HG02571 (cell line): Measurements from ENCODE around the gene CDHR5.

Source experiments
- ATAC-seq: cut with Tn5 transposase; IDR thresholded peaks from one replicate; pipeline ENCODE4 v1.9.1; 2021; ENCODE audit warnings: mild to moderate bottlenecking, moderate library complexity; ENCODE audit not compliant: unreplicated experiment

Gene CDHR5

DNA sequence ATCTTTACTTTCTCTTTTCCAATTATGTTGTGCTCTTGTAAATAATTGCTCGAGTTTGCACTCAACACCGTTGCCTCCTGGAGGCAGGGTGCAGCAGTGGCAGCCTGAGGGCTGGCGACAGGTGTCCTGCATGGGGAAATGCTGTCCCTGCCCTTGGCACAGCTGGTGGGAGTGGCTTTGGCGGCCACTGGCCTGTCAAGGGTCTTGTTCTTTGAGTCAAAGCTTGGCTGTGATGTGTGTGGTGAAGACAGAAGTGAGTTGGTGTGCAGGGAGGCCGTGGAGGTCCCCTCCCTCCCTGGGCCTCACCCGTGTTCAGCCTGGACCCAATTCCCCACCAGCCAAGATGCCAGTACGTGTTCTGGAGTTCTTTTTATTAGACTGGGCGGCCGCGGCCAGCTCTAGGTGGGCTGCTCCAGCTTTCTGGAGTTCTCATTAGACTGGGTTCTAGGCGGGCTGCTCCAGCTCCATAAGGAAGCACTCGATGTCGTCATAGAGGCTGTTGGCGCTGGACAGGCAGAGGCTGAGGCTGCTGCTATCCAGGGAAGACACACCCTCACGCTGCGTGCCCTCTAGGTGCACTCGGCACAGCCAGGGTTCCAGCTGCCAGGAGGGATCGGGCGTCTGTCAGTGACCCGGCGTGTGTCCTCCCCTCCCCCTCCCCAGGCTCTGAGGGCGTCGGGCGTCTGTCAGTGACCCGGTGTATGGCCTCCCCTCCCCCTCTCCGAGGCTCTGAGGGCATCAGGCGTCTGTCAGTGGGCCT, 12.4 kb downstream of the CDHR5 start:
- no peak for ATAC-seq

DNA sequence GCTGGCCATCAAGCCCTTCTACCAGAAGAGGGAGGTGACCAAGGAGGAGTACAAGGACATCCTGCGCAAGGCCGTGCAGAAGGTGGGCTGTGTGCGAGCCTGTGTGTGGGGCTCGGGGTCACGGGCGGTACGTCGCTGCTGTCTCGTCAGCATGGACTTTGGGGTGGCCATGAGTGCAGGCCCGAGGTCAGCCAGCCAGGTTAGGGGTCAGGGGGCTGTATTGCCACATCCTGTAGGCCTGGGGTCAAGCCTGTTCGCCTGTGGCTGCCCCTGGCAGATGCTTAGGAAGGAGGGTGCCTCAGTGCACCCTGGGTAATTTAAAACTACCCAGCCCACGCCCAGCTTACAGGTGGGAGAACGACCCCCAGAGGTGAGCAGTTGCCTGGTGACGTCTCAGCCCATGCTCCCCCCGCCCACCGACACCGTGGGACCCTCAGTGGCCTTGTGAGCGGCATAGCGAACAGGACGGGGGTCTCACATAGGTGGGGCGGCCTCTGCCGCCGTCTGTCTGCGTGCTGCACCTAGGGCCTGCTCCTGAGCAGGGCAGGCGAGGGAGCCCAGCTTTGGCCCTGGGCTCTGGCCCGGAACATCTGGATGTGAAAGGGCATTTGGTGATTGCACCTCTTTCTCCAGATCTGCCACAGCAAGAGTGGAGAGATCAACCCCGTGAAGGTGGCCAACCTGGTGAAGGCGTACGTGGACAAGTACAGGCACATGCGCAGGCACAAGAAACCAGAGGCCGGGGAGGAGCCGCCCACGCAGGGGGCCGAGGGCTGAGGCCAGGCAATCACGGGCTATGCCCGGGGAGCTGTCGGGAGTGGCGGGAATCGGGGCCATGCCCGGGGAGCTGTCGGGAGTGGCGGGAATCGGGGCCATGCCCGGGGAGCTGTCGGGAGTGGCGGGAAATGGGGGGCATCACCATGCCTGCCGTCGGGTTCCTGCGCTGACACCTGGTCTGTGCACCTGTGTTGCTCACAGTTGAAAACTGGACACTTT, 13.5 kb downstream of the CDHR5 start:
- ATAC-seq = no peak

GRCh38 chr11:610146-610801, 14.5 kb downstream of the CDHR5 start:
- no peak for ATAC-seq

DNA sequence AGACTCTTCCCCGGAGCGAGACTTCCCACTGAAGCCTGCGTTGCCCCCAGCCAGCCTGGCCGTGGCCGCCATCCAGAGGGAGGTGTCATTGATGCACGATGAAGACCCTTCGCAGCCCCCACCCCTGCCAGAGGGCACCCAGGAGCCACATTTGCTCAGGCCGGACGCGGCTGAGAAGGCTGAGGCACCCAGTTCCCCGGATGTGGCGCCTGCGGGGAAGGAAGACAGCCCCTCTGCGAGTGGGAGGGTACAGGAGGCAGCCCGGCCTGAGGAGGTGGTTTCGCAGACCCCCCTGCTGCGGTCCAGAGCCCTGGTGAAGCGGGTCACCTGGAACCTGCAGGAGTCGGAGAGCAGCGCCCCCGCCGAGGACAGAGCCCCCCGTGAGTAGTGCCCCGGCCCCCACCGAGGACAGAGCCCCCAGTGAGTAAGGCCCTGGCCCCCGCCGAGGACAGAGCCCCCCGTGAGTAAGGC, 15.4 kb downstream of the CDHR5 start:
- ATAC-seq = no peak

- no peak for ATAC-seq
Observed at GRCh38 chr11:608791-609251, 15.9 kb downstream of the CDHR5 start.

DNA sequence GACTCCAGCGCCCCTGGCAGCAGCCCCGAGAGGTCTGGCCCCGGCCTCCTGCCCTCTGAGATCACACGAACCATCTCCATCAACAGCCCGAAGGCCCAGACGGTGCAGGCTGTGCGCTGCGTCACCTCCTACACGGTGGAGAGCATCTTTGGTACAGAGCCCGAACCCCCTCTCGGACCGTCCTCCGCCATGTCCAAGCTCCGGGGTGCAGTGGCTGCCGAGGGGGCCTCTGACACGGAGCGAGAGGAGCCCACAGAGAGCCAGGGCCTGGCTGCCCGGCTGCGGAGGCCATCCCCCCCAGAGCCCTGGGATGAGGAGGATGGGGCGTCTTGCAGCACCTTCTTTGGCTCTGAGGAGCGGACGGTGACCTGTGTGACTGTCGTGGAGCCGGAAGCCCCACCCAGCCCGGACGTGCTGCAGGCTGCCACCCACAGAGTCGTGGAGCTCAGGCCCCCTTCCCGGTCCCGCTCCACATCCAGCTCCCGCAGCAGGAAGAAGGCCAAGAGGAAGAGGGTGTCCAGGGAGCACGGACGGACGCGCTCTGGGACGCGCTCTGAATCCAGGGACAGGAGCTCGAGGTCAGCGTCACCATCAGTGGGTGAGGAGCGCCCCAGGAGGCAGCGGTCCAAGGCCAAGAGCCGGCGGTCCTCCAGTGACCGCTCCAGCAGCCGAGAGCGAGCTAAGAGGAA, 16.6 kb downstream of the CDHR5 start:
- ATAC-seq = no peak

- ATAC-seq = no peak
Observed at GRCh38 chr11:607020-607780, 17.6 kb downstream of the CDHR5 start.

DNA sequence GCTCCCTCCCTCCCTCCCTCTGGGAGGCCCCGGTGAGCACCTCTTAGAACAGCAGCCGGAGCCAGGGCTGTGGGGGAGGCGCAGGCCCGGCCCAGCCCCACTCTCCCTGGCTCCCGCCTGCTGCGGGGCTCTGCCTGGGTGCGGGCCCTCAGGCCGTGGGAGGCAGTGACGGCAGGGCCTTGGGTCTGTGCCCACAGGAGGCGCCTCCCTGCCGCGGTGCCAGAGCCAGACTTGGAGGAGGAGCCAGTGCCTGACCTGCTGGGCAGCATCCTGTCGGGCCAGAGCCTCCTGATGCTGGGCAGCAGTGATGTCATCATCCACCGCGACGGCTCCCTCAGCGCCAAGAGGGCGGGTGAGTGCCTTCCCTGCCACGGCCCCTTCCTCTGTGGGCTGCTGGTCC, 18.5 kb downstream of the CDHR5 start:
- no peak for ATAC-seq

- no peak for ATAC-seq
Observed at GRCh38 chr11:605286-606129, 19.2 kb downstream of the CDHR5 start.

DNA sequence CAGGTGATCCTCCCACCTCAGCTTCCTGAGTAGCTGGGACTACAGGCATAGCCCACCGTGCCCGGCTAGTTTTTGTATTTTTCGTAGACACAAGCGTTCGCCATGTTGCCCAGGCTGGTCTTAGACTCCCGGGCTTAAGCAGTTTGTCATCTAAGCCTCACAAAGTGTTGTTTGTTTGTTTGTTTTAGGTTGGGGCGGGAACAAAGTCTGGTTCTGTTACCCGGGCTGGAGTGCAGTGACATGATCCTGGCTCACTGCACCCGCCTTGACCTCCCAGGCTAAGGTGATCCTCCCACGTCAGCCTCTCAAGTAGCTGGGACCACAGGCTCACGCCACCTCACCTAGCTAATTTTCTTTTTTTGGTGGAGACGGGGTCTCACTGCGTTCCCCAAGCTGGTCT, 21.6 kb downstream of the CDHR5 start:
- no peak for ATAC-seq

DNA sequence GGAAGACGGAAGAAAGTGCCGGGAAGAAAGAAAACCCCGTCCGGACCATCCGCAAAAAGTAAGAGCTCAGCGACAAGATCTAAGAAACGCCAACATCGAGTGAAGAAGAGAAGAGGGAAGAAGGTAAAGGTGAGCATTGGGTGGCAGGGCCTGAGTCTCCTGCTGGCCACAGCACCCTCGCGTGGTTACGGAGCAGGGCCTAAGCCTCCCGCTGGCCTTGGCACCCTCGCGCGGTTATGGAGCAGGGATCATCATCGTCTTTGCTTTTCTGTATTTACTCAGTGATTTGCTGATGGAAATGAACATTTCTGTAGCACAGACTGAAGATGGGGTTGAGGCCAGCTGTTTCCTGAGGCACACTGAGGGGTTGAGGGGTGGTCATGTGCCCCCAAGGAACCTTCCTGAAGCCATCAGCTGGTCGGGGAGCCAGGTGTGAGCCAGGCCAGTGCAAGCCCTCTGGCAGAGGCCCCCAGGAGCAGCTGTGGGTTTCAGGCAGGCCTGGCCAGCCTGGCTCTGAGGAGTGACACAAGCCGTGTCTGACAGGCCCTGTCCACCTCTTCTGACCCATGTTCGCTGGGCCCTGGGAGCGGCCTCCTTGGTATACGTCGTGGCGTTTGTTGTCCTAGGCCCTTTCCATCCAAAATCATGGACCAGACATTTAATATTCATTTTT, 23.0 kb downstream of the CDHR5 start:
- no peak for ATAC-seq

DNA sequence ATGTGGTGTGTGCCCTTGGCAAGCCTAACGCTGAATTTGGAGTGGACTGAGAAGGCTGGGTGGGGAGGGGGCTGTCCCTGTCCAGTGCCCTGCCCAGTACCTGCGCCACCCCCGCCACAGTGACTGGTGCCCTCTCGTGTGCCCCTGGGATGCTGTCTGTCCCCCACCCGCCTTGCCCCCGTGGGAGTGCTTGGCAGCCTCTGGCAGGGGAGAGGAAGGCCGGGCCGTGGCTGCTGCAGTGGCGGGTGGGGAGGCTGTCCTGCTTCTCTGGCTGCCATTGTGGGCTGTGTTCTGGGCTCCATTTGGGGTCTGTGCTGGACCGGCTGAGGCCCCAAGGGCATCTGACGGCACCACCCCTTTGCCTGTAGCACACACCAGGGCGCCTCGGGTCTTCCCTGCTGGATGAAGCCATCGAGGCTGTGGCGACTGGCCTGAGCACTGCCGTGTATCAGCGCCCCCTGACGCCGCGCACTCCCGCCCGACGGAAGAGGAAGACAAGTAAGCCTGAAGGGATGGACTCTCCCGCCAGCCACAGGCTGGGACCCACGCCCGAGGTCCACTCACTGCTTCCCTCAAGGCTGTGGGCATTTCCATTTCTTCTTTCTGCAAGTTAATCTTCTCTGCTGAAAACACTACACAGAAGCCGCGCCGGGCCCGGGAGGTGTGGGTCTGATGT, 26.6 kb downstream of the CDHR5 start:
- ATAC-seq = no peak

DNA sequence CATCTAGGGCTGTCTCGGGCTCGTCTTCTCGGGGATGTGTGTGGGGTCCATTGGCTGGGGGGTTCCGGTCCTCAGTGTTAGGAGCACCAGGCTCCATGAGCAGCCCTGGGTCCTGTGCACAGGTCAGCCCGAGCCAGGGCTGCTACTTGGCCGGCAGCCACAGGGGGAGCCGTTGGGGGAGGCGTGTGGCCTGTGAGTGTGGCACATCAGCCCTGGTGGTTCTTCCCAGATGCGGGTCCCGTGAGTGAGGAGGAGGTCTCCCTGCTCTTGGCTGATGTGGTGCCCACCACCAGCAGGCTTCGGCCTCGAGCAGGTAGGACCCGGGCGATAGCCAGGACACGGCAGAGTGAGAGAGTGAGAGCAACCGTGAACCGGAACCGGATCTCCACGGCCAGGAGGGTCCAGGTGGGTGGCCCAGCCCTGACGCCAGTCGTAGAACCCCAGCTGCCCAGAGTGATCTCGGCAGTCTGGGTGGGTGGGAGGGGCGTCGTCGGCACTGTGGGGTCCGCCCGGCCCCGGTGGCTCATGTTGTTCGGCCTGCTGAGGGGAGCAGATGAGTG, 27.5 kb downstream of the CDHR5 start:
- no peak for ATAC-seq

GRCh38 chr11:596374-596773, 28.4 kb downstream of the CDHR5 start:
- ATAC-seq = no peak

- ATAC-seq = no peak
Observed at GRCh38 chr11:595400-595799, 29.4 kb downstream of the CDHR5 start.

DNA sequence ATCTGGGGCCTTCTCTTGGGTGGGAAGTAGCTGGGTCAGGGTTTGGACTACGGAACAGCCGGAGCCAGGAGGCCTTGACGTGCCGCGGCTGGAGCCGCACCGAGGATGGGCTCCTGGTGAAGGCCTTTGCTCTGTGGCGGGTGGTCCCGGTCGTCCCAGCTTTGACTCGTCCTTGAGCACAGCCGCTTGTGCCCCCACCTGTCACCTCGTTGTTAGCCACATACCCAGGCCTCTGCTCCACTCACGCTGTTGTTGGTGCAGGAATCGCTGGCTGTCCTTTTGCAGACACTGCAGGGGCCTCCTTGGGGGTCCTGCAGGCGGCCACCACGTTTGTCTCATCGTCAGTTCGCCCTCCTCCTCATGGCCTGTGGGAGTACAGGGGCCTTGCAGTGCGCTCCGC, 31.4 kb downstream of the CDHR5 start:
- no peak for ATAC-seq

DNA sequence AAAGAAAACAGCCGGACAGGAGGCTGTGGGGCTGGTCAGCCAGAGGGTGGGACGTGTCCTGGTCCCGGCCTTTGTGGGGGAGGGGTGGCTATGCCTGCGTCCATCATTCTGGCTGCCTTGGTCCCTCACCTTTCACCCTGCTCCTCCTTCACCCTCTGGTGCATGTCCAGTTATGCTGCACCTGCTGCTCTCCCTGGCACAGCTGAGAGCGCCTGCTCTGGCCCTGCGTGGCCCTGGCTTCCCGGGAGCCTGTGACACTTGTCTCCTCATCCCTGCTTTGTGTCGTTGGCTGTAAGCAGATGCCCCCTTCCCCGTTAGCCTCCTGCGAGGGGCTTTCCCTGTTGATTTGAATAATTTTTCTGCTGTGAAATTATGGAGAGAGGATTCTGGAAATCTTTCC, 31.8 kb downstream of the CDHR5 start:
- no peak for ATAC-seq

GRCh38 chr11:592501-592900, 32.3 kb downstream of the CDHR5 start:
- no peak for ATAC-seq
